Activated naive CD4-positive, alpha-beta T cell treated with Interleukin-2 at 50 U/mL for 16 hours (primary cell): Measurements from ENCODE around the gene LRRC45.

Experiments
- DNase-seq: peaks from one replicate; pipeline ENCODE4 v3.0.0-alpha.2; 2020

Gene LRRC45

GRCh38 chr17:82008258-82008940 is 14.7 kb upstream of the LRRC45 start:
- DNase-seq, result no peak

- DNase-seq, result no peak
Measured at GRCh38 chr17:82008941-82009405, 14.1 kb upstream of the LRRC45 start.

- no peak for DNase-seq
Measured at GRCh38 chr17:82009413-82009812, 13.7 kb upstream of the LRRC45 start.

DNA sequence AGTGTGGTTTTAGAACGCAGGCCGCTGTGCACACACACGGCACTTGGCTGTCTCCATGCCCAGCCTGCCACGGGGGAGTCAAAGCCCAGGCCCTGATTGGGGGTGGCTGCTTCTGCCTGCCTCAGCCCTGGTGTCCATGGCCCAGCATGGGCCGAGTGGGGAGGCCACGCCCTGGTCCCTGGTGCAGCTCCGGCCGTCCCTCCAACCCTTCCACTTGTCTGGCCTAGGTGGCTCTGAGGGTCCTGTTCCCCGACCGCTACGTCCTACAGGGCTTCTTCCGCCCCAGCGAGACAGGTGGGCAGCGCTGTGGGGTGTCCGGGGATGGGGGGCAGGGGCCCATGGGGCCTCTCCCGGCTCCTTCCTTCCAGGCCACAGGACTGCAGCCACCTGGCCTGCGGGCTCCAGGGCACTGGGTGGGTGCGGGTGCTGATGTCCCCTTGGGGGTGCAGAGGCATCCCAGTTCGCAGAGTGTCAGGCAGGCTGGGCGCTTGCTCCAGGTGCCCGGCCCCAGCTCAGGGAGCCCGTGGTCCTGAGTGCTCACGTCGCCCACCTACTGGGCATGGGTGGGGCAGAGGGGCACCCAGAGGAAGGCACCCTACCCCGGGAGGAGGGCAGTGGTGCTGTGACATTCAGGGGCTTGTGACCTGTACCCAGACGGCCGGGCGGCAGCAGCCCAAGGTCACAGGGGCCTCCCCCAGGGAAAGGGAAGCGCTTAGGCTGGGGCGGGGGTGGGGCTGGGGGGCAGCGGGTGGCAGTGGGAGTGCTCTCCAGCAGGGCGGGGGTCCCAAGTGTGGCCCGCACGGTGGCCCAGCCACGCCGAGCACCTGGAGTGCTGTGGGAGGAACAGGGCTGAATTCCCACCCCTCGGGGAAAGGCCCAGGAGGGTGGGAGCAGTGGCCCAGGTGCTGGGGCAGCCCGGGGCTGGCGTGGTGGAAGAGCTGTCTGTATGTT is 12.3 kb upstream of the LRRC45 start:
- DNase-seq, result no peak

- DNase-seq, result no peak
Measured at GRCh38 chr17:82011617-82012187, 11.4 kb upstream of the LRRC45 start.

- DNase-seq, result no peak
Measured at GRCh38 chr17:82012261-82012639, 10.9 kb upstream of the LRRC45 start.

DNA sequence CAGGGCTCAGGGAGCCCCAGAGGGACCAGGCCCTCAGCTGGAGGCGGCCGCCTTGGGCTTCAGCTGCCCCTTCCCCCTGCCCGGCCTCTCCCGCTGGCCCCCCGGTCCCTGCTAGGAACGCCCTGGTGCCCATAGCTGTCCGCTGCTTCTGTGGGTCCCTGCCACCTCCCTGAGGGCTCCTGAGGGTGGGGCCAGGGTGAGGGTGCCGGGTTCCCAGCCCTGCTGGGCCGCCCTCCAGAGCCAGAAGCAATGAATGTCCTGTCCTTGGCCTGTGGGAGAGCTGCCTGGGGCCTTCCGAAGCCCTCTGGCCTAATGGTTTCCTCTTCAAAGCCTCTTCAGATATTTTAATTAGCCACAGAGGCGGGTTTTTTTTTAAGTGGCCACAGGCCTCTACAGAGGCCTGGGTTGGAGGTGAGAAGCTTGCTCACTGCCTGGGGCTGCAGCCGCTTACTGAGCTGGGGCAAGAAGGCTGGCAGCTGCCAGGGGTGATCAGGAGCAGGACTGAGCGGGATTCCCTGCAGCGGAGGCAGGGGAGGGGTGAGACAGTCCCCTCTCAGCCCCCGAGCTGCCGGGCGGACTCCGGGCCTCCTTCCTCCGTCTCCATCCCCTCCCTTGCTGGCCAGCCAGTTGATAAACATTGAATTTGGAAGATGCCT is 10.3 kb upstream of the LRRC45 start:
- DNase-seq, result no peak

DNA sequence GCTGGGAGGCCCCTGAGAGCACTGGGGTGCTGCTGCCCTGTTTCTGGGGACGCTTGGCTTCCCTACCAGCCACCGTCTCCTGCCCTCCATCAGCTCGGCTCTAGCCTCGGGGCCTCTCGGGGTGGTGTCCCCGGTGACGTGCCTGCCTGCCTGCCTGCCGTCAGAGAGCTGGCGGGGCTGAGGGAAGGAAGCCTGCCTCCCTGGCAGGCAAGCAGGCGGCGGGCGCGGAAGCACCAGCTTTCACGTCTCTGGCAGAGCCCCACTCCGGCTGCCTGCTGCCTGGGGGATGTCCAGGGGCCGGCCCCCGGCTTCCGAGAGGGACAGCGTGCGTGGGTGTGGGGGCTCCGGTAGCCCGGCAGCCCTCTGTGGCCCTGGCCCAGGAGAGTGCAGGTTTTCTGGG is 9.8 kb upstream of the LRRC45 start:
- no peak for DNase-seq

DNA sequence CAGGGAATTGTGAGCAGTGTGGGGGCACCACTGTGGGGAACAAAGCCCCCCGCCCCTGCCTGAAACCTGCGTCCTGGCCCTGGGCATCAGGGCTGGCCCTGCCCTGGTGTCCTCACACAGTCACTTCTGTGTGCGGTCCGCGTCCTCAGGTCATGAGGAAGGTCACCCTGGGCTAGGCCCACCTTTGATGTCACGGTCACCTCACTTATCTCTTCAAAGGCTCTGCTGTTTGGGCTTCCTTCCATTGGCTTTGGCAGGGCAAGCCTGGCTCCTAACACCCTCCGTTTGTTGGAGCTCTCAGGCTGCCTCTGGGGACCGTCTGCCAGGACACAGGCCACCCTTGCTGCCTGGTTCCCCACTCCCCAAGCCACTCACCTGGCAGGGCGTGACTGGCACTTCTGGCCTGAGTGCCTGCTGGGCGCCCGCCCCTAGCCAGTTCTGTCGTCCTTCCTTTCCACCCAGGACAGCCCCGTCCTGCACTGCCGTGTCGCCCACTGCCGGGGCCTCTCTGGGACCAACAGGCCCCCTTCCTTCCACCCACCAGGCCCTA is 9.3 kb upstream of the LRRC45 start:
- DNase-seq, result no peak

- DNase-seq, result no peak
Measured at GRCh38 chr17:82014432-82014831, 8.7 kb upstream of the LRRC45 start.

- DNase-seq, result no peak
Measured at GRCh38 chr17:82014971-82015310, 8.2 kb upstream of the LRRC45 start.

- no peak for DNase-seq
Measured at GRCh38 chr17:82015311-82015971, 7.7 kb upstream of the LRRC45 start.

DNA sequence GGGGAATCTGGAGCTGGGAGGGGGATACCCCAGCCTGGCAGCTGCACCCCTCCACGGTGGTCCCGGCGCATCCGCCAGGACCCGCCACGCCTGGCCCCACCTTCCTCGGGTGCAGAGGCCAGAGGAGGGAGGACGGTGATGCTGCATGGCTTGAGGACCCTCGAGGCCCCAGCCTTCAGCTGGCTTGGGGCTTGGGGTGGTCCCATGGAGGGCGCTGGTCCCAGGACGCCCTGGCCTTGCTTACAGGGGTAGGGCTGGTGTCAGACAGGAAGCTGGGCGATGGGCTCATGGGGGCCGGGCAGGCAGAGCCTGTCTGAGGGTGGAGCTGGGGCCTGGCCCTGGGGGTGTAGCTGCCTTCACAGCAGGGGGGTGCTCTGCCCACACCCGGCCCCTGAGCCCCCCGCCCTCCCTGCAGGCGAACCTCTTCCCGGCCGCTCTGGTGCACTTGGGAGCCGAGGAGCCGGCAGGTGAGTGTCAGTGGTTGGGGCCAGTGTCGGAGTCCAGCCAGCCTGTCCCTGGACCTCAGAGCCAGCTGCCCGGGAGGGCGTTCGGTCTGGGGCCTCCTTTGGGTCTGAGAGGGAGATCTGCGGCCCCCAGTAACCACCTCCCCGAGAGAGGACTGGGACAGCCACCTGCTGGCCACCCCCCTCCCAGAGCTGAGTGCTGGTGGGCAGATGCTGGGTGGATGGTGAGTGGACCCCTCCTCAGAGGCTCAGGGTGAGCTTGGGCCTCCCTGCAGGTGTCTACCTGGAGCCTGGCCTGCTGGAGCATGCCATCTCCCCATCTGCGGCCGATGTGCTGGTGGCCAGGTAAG is 6.8 kb upstream of the LRRC45 start:
- DNase-seq, result no peak

DNA sequence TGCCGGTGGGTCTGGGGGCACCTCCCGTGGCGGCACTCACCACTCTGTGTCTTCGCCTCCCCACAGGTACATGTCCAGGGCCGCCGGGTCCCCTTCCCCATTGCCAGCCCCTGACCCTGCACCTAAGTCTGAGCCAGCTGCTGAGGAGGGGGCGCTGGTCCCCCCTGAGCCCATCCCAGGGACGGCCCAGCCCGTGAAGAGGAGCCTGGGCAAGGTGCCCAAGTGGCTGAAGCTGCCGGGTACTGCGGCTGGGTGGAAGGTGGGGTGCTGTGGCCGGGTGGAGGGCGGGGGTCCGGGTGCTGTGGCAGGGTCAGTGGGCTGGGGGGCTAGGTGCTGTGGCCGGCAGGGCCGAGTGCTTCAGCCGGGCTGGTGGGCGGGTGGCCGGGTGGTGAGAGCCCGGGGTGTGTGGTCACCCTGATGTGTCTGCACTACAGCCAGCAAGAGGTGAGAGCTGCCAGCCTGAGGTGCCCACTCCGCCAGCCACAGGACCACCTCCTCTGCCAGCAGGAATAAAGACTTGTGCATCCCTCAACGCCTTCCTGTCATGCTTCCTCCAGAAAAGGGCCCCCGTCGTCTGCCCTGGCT is 6.1 kb upstream of the LRRC45 start:
- no peak for DNase-seq

DNA sequence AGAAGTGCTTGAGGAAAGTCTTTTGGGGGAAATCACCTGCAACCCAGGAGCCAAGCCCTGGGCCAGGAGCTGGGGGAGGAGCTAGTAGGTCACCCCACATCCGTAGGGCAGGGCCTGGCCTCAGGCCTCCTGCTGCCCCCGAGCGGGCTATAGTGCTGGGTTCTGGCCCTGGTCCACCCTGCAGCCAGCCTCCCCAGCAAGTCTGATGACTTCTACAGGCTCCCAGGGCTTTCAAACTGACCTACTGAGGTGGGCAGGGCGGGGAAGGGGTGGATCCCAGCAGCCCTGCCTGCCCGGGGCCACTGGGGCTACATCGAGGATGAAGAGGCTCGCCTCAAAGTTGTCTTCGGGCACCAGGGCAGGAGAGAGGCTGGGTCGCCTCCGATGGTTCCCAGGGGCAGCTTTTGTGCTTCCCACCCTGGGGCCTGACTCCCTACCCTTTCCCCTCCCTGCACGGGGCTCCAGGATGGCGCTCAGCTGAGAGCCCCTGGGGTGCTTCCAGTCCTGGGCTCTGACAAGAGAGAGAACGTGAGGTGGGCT is 5.4 kb upstream of the LRRC45 start:
- no peak for DNase-seq

DNA sequence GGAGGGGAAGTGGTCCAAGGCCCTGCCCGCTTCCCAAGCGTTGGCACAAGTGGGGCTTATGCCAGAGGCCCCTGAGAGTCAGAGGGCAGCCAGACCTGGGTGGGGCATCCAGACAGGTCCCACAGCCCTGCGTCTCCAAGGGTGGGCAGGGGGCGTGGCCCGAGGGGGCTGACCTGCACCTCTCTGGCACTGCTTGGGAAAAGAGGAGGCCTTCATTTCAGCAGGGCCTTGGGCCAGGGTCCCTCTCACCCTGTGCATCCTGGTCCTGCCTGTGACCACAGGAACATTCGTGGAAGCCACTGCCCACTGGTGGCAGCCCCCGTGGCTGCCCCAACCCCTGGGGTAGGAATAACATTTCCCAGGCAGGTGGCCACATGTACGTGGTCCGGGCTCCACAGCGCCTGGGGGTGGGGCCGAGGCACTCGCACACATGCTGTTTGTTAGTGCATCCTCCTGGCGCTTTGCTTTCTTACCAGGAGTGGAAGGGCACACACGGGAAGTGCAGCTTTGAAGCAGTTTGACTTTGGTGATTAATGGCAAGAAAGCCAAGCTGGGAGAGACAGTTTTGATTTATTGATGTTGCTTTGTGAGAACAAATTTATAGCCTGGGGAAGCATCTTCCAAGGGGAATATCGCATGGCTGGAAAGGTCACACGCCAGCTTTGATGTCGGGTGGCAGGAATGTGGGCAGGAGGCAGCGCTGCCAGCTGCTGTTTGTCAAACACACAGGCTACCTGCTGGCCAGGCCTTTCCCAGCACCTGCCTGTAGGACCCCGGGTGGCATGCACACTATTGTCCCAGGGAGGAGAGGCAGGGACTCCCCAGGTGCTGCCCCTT is 4.7 kb upstream of the LRRC45 start:
- no peak for DNase-seq

DNA sequence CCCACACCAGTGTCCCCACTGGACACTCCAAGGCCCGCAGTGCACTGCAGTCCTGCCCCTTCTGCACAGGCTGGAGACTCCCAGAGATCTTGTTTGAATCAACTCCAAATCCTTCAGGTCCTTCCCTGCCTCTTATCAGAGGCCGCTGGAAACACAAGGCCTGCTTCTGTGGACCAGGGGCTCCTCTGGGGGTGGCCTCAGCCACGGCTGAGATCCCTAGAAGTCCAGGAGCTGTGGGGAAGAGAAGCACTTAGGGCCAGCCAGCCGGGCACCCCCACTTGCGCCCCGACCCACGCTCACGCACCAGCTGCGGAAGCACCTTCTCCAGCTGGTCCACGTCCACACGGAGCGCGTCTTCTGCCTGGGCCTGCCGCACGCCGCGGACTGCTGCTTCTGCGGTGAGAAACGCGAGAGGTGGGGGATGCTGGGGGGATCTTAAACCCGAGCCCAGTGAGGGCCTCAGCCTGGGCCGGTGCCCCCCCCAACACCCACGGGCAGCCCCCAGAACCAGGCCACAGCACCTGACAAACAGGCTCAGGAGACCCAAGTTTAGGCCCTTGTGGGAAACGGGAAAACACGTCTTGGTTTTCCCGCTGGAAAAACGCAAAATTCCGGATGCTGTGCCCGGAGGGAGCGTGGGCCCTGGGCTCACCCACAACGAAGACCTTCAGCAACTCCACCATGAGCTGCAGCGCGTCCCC is 4.0 kb upstream of the LRRC45 start:
- no peak for DNase-seq

DNA sequence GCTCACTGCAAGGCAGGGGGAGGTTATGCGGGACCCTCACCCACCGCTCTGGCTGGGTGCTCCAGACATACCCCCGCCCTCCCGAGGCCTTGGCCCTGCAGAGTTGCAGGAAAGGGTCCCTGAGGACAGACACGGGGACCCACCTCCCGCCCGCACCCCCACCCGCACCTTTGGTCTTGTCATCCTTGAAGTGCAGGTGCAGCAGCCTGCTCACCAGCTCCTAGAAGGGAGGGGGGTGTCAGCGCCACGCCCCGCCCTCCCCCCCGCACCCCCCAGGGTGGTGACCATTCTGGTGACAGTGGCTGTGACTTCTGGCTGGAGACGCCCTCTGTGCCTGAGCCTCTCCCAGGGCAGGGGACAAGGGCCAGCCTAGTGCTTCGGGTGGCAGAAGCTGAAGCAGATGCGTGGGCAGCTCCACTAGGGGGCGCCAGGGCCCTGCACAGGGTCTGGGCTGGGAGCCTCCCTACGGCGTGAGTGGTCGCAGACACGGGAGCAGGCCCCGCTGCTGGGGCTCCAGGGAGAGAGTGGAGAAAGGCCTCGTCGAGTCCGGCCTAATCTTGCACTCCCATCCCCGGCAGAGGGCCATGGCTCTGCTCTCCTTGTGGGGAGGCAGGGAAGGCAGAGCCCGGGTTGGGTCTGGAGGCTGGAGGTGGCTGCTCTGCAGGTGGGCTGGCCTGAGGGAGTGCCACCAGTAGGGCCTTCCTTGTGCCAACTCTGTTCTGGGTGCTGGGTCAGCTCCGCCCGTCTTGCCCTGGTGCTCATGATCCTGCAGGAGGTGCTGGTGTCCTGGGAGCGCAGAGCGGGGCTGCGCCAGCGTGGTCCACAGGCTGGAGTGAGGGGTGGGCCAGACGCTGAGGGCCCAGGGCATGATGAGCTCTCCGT is 3.2 kb upstream of the LRRC45 start:
- DNase-seq, result peak; percentile 67
